Calu3 (cell line): ENCODE data around the gene SGTA. TPM values are rescaled to one million over a fixed set of nuclear protein-coding genes. Genes with fewer than 3 reads are reported as not detected.

Experiments used
- BruUV-seq: library from RNA; stranded (reverse); fragments of 400-500 nt; replicated peaks from 2 replicates; lab custom pipeline; 2021; lab: Mats Ljungman, UMichigan
- CTCF ChIA-PET: fragments of 300-600 bp; sonication (Branson Sonifier 250); formaldehyde crosslinking; loops from one replicate; lab custom pipeline; 2022; ENCODE audit warnings: antibody characterized with exemption; lab: Charles Lee
- DNase-seq: peaks from one replicate; pipeline ENCODE4 v3.0.0; 2022
- H3K27ac Mint-ChIP-seq: one replicate; pipeline ENCODE4 v1.8.0; 2022; ENCODE audit warnings: mixed read lengths; ENCODE audit not compliant: unreplicated experiment
- H3K27me3 Mint-ChIP-seq: one replicate; pipeline ENCODE4 v1.8.0; 2022; ENCODE audit warnings: mixed read lengths; ENCODE audit not compliant: unreplicated experiment
- H3K36me3 Mint-ChIP-seq: one replicate; pipeline ENCODE4 v1.8.0; 2022; ENCODE audit warnings: mild to moderate bottlenecking, moderate library complexity, mixed read lengths; ENCODE audit not compliant: insufficient read depth, unreplicated experiment
- H3K4me1 Mint-ChIP-seq: one replicate; pipeline ENCODE4 v1.8.0; 2022; ENCODE audit warnings: mild to moderate bottlenecking, low read depth, mixed read lengths; ENCODE audit not compliant: unreplicated experiment
- H3K4me3 Mint-ChIP-seq: one replicate; pipeline ENCODE4 v1.8.0; 2022; ENCODE audit warnings: mild to moderate bottlenecking, low read depth, moderate library complexity, mixed read lengths; ENCODE audit not compliant: unreplicated experiment
- H3K9me3 Mint-ChIP-seq: one replicate; pipeline ENCODE4 v1.8.0; 2022; ENCODE audit warnings: low read depth, mixed read lengths; ENCODE audit not compliant: unreplicated experiment
- intact Hi-C: fragments of 100-400 bp; cut with micrococcal nuclease; formaldehyde crosslinking; loops from one replicate; pipeline ENCODE4 v1.10.0; 2022; ENCODE audit not compliant: unreplicated experiment
- total RNA-seq: library from RNA; stranded (reverse); gene quantifications from 2 replicates; pipeline ENCODE4 v1.2.3, GENCODE V29; 2022
- TF ChIP-seq, protein P1 (sequence below): fragments of 200-600 bp; IDR thresholded peaks from one replicate; pipeline ENCODE4 v1.8.0; 2022; ENCODE audit warnings: antibody characterized with exemption; ENCODE audit not compliant: unreplicated experiment

Gene SGTA
- total RNA-seq, 1 experiment from 2014 or later, result 44.7 TPM

DNA sequence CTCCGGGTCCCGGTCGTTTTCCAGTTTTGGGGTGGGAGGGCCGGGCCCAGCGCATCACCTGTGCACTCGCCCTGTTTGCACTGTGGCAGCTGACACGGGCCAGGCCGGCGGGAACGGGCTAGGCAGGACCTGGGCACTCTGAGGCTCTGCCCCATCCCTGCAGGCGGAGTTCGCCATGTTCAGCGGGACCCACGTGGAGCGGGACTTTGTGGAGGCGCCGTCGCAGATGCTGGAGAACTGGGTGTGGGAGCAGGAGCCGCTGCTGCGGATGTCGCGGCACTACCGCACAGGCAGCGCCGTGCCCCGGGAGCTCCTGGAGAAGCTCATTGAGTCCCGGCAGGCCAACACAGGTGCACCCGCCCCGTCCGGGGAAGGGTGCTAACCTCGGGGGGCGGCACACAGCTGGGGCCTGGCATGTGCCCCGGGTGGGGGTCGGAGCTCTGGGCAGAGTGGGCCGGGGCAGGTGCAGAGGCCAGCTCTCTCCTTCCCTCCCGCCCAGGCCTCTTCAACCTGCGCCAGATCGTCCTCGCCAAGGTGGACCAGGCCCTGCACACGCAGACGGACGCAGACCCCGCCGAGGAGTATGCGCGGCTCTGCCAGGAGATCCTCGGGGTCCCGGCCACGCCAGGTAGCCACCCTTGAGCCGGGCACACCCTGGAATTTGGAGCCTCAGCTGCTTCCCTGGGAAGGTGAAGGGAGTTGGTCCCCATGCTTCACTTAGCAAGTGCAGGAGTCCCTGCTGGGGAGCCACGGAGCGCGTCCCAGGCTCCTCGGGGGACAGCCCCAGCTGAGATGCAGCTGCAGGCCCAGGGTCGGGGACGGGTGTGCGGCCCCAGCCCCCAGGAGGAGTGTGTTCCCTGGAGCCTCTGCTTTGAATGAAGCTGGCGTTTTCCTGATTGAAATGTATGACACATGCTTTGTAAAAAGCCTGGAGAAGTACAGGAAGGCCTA lies 27.3 kb upstream of the SGTA start:
- Mint-ChIP-seq H3K36me3 (peaks cover 7% of the 10 kb centered on the region), H3K4me1 (no peaks in the 10 kb centered on the region), H3K9me3 (no peaks in the 10 kb centered on the region), H3K4me3 (no peak overlapping the region), H3K27me3 (no peaks in the 10 kb centered on the region), H3K27ac (no peak overlapping the region)
- intact Hi-C loops, result no loop called here
- BruUV-seq, result no TSS peak
- CTCF ChIA-PET, result interaction anchor here (0.6 kb wide), 1 partner anchor 454 kb away, joined by 3 read pairs; no protein-coding TSS in a partner anchor
- DNase-seq, result no peak
- TF ChIP-seq, protein P1, sequence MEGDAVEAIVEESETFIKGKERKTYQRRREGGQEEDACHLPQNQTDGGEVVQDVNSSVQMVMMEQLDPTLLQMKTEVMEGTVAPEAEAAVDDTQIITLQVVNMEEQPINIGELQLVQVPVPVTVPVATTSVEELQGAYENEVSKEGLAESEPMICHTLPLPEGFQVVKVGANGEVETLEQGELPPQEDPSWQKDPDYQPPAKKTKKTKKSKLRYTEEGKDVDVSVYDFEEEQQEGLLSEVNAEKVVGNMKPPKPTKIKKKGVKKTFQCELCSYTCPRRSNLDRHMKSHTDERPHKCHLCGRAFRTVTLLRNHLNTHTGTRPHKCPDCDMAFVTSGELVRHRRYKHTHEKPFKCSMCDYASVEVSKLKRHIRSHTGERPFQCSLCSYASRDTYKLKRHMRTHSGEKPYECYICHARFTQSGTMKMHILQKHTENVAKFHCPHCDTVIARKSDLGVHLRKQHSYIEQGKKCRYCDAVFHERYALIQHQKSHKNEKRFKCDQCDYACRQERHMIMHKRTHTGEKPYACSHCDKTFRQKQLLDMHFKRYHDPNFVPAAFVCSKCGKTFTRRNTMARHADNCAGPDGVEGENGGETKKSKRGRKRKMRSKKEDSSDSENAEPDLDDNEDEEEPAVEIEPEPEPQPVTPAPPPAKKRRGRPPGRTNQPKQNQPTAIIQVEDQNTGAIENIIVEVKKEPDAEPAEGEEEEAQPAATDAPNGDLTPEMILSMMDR, result no peak

DNA sequence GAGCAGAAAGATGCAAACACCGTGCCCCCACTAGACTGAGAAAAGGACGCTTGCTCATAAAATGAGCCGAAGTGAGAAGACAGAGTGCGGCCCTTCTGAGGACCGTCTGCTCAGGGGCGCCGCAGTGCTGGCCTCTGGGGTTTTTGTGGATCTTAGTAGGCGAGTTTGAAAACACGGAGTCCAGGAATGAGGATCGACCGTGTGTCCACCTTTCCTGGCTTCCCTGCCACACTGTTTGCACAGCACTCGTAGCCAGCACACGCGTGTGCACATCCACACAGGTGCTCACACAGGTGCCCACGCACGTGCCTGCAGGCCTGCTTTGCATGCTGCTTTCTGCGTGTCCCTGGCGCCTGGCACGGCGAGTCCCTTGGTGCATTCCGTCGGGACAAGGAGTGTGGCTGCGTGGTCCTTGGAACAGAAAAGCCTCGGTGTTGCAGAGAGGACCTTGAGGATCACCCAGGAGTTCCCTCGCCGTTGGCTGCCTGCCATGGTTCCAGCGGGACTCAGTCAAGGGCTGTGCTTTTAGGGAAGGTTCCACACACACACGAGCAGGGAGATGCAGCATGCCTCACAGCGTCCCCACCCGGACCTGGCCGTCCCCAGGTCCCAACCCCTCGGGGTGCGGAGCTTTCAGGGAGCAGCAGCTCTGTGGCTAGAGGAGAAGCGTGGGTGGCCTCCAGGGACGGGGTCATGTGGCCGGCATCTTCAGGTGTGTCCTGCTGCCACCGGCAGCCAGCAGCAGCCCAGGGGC lies 26.5 kb upstream of the SGTA start:
- Mint-ChIP-seq H3K4me3 (no peak overlapping the region), H3K9me3 (no peaks in the 10 kb centered on the region), H3K4me1 (no peaks in the 10 kb centered on the region), H3K36me3 (peaks cover 9% of the 10 kb centered on the region), H3K27me3 (no peaks in the 10 kb centered on the region), H3K27ac (no peak overlapping the region)
- CTCF ChIA-PET, result interaction anchor here (0.6 kb wide), 1 partner anchor 455 kb away, joined by 3 read pairs; no protein-coding TSS in a partner anchor
- DNase-seq, result no peak
- intact Hi-C loops, result no loop called here
- TF ChIP-seq, protein P1, result no peak
- no TSS peak for BruUV-seq

GRCh38 chr19:2808129-2808941 lies 25.3 kb upstream of the SGTA start:
- H3K27ac Mint-ChIP-seq, result no peak overlapping the region
- CTCF ChIA-PET, result no interaction called here
- no TSS peak for BruUV-seq
- no peak overlapping the region for H3K4me3 Mint-ChIP-seq
- intact Hi-C loops, result no loop called here
- no peaks in the 10 kb centered on the region for H3K9me3 Mint-ChIP-seq
- TF ChIP-seq, protein P1, result no peak
- no peaks in the 10 kb centered on the region for H3K27me3 Mint-ChIP-seq
- peaks cover 9% of the 10 kb centered on the region for H3K36me3 Mint-ChIP-seq
- DNase-seq, result no peak
- H3K4me1 Mint-ChIP-seq, result no peaks in the 10 kb centered on the region
